DOHH2 (cell line): Measurements from ENCODE around the gene CRISPLD2.

Source experiments
- H3F3A ChIP-seq: fragments of 200-600 bp; sonication (generic), shearing (Covaris generic); 2 replicates; pipeline ENCODE4 v1.6.0; 2016; ENCODE audit warnings: antibody characterized with exemption, mild to moderate bottlenecking; ENCODE audit not compliant: control insufficient read depth, insufficient read depth
- H3K27ac ChIP-seq: fragments of 200-600 bp; sonication (generic); 2 replicates; pipeline ENCODE4 v1.5.1; 2014; ENCODE audit warnings: low read depth, mild to moderate bottlenecking, low read length, moderate library complexity
- H3K27me3 ChIP-seq: fragments of 200-600 bp; sonication (generic); 2 replicates; pipeline ENCODE4 v1.6.1; 2014; ENCODE audit warnings: mild to moderate bottlenecking, low read length, mixed read lengths; ENCODE audit not compliant: control insufficient read depth
- H3K36me3 ChIP-seq: fragments of 200-600 bp; sonication (generic); 2 replicates; pipeline ENCODE4 v1.6.1; 2014; ENCODE audit warnings: mild to moderate bottlenecking, low read length, moderate library complexity, mixed read lengths; ENCODE audit not compliant: control insufficient read depth
- H3K4me1 ChIP-seq: fragments of 200-600 bp; sonication (generic); 2 replicates; pipeline ENCODE4 v1.6.1; 2014; ENCODE audit warnings: mild to moderate bottlenecking, low read length, mixed read lengths; ENCODE audit not compliant: control insufficient read depth
- H3K4me2 ChIP-seq: fragments of 200-600 bp; sonication (generic); 2 replicates; pipeline ENCODE4 v1.6.0; 2014; ENCODE audit warnings: mild to moderate bottlenecking, low read length, moderate library complexity
- H3K4me3 ChIP-seq: fragments of 200-600 bp; sonication (generic); 2 replicates; pipeline ENCODE4 v1.5.1; 2014; ENCODE audit warnings: mild to moderate bottlenecking, low read length, mixed read lengths
- H3K79me2 ChIP-seq: fragments of 200-600 bp; sonication (generic); 2 replicates; pipeline ENCODE4 v1.6.1; 2014; ENCODE audit warnings: mild to moderate bottlenecking, low read length, mixed read lengths; ENCODE audit not compliant: control insufficient read depth
- H3K9me2 ChIP-seq: fragments of 200-600 bp; sonication (generic); replicated peaks from 2 replicates; pipeline ENCODE4 v1.6.1; 2014; ENCODE audit warnings: mild to moderate bottlenecking, low read length, mixed read lengths; ENCODE audit not compliant: control insufficient read depth
- H3K9me3 ChIP-seq: fragments of 200-600 bp; sonication (generic); 2 replicates; pipeline ENCODE4 v1.6.1; 2014; ENCODE audit warnings: antibody characterized with exemption, low read length, mixed read lengths; ENCODE audit not compliant: control insufficient read depth, insufficient read depth
- H4K20me1 ChIP-seq: fragments of 200-600 bp; sonication (generic); 2 replicates; pipeline ENCODE4 v1.6.0; 2014; ENCODE audit warnings: low read depth, mild to moderate bottlenecking, antibody characterized with exemption, low read length, moderate library complexity; ENCODE audit not compliant: control insufficient read depth, insufficient read depth
- EZH2phosphoT487 ChIP-seq: fragments of 200-600 bp; sonication (generic); IDR thresholded peaks from 2 replicates; pipeline ENCODE4 v1.6.1; 2017; ENCODE audit warnings: borderline replicate concordance, mild to moderate bottlenecking, antibody characterized with exemption, low read length, moderate library complexity, mixed read lengths
- TF ChIP-seq, protein P1 (sequence below): fragments of 200-600 bp; sonication (generic); IDR thresholded peaks from one replicate; pipeline ENCODE4 v1.5.1; 2014; ENCODE audit warnings: antibody characterized with exemption, mild to moderate bottlenecking, low read depth, low read length; ENCODE audit not compliant: poor library complexity, severe bottlenecking

CRISPLD2 gene

DNA sequence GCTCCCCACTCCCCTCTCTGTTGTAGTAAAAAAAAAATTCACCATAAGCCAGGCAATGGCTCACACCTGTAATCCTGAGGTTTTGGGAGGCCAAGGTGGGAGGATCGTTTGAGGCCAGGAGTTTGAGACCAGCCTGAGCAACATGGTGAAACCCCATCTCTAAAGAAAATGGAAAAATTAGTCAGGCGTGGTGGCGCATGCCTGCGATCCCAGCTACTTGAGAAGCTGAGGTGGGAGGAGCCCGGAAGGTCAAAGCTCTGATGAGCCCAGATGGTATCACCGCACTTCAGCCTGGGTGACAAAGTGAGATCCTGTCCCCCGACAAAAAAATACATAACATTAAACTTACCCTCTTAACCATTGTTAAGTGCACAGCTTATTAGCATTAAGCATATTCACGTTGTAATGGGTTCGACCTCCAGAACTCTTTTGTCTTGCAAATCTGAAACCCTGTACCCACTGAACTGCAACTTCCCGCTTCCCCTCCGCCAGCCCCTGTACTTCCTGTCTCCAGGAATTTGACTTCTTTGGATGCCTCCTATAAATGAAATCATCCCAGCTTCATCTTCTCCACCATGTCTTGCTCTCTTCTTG is 66.8 kb downstream of the CRISPLD2 start:
- Histone ChIP-seq H3K27me3 (peaks cover 12% of the 10 kb centered on the region; the same call in 1 of the 2 replicates), H3K27ac (no peak overlapping the region), H3K4me1 (peaks cover 5% of the 10 kb centered on the region; the same call in 1 of the 2 replicates), H3K9me3 (no peaks in the 10 kb centered on the region), H3F3A (no peaks in the 10 kb centered on the region), H3K4me3 (no peak overlapping the region), H4K20me1 (no peaks in the 10 kb centered on the region), H3K9me2 (no peaks in the 10 kb centered on the region), H3K4me2 (no peak overlapping the region), H3K79me2 (no peaks in the 10 kb centered on the region), H3K36me3 (no peaks in the 10 kb centered on the region)
- TF ChIP-seq, protein P1, sequence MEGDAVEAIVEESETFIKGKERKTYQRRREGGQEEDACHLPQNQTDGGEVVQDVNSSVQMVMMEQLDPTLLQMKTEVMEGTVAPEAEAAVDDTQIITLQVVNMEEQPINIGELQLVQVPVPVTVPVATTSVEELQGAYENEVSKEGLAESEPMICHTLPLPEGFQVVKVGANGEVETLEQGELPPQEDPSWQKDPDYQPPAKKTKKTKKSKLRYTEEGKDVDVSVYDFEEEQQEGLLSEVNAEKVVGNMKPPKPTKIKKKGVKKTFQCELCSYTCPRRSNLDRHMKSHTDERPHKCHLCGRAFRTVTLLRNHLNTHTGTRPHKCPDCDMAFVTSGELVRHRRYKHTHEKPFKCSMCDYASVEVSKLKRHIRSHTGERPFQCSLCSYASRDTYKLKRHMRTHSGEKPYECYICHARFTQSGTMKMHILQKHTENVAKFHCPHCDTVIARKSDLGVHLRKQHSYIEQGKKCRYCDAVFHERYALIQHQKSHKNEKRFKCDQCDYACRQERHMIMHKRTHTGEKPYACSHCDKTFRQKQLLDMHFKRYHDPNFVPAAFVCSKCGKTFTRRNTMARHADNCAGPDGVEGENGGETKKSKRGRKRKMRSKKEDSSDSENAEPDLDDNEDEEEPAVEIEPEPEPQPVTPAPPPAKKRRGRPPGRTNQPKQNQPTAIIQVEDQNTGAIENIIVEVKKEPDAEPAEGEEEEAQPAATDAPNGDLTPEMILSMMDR = no peak
- no peak for TF ChIP-seq EZH2phosphoT487

DNA sequence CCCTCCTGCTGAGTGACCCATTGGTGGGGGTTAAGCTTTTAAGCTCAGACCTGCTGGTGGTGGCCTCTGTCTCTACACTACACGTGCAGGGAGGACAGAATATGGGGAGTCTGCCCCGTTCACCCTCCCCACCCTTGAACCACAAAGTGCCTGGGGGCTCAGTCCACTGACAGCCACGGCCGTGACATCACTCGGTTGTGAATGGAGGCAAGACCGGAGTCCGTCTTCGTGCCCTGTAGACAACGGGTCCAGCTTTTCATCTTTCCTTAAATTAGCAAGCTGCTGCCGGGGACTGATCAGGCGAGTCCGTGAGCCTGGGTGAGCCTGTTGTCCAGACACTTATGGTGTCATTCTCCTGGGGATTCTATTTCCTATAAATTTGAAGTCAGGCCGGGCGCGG is 67.4 kb downstream of the CRISPLD2 start:
- Histone ChIP-seq H3K4me2 (no peak overlapping the region), H3K27ac (no peak overlapping the region), H3K9me3 (no peaks in the 10 kb centered on the region), H3K4me3 (no peak overlapping the region), H3F3A (no peaks in the 10 kb centered on the region), H4K20me1 (no peaks in the 10 kb centered on the region), H3K36me3 (no peaks in the 10 kb centered on the region), H3K27me3 (peaks cover 12% of the 10 kb centered on the region; the same call in 1 of the 2 replicates), H3K79me2 (no peaks in the 10 kb centered on the region), H3K9me2 (no peaks in the 10 kb centered on the region), H3K4me1 (peaks cover 5% of the 10 kb centered on the region; the same call in 1 of the 2 replicates)
- TF ChIP-seq, protein P1 = no peak
- no peak for TF ChIP-seq EZH2phosphoT487

DNA sequence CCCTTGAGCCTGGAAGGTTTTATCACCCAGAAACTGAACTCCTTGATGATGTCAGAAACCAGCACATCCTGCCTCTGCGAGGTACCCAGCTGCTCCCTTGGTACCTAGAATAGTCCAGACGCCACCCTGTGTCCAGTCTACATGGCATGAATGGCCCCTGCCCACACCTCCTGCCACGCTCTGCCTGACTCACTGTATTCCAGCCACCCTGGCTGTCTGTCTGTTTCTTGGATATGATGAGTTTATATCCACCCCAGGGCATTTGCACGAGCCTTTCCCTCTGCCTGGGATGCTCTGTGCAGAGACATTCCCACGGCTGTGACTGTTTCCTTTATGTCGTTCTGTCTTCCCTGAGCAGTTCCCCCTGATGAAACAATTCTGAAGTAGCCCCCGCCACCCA is 68.7 kb downstream of the CRISPLD2 start:
- Histone ChIP-seq H3K4me1 (peaks cover 5% of the 10 kb centered on the region; the same call in 1 of the 2 replicates), H3K27me3 (peaks cover 12% of the 10 kb centered on the region; the same call in 1 of the 2 replicates), H3K4me2 (no peak overlapping the region), H3K4me3 (no peak overlapping the region), H3K9me2 (no peaks in the 10 kb centered on the region), H3F3A (no peaks in the 10 kb centered on the region), H3K9me3 (no peaks in the 10 kb centered on the region), H4K20me1 (no peaks in the 10 kb centered on the region), H3K27ac (no peak overlapping the region), H3K79me2 (no peaks in the 10 kb centered on the region), H3K36me3 (no peaks in the 10 kb centered on the region)
- no peak for TF ChIP-seq EZH2phosphoT487
- TF ChIP-seq, protein P1 = no peak

DNA sequence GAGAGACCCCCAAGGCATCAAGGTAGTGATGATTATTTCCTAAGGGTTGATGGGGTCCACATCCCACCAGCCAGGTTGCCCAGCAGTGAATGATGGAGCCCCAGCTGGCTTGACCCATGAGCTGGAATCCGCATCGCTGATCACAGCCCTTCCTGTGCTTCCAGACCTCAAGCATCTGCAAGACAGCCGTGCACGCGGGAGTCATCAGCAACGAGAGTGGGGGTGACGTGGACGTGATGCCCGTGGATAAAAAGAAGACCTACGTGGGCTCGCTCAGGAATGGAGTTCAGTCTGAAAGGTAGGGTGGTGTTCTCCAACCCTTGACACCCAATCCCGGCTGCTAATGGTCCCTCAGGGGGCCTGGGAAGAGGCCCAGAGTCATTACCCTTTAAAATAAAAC is 69.3 kb downstream of the CRISPLD2 start:
- Histone ChIP-seq H3K4me3 (no peak overlapping the region), H4K20me1 (no peaks in the 10 kb centered on the region), H3K36me3 (no peaks in the 10 kb centered on the region), H3K27me3 (peaks cover 12% of the 10 kb centered on the region; the same call in 1 of the 2 replicates), H3K4me2 (no peak overlapping the region), H3K9me2 (no peaks in the 10 kb centered on the region), H3K79me2 (no peaks in the 10 kb centered on the region), H3K9me3 (no peaks in the 10 kb centered on the region), H3F3A (no peaks in the 10 kb centered on the region), H3K4me1 (peaks cover 5% of the 10 kb centered on the region; the same call in 1 of the 2 replicates), H3K27ac (no peak overlapping the region)
- TF ChIP-seq EZH2phosphoT487 = no peak
- TF ChIP-seq, protein P1 = no peak
